Activated CD4-positive, alpha-beta T cell treated with anti-CD3 and anti-CD28 coated beads, Interleukin-2, amount 50 U/mL, for 48 hours (primary cell): Measurements from ENCODE around the gene MTG1.

Source experiments
- DNase-seq, 2 experiments: peaks; one replicate each; pipeline ENCODE4 v3.0.0-alpha.2; 2020

The MTG1 gene

GRCh38 chr10:133471300-133472109, 77.5 kb downstream of the MTG1 start:
- DNase-seq: no peak
